Astrocyte (in vitro differentiated cells and primary cell): Measurements from ENCODE around the gene SMCO3. TPM values are rescaled to one million over a fixed set of nuclear protein-coding genes. Genes with fewer than 3 reads are reported as not detected.
A peak's percentile ranks its signal among the peaks of the same experiment; 100 is the strongest.

Experiments used
- DNase-seq: peaks from one replicate; pipeline ENCODE4 v3.0.0-alpha.2; 2010; ENCODE audit warnings: low read depth
- FAIRE-seq: peaks from 2 replicates; lab custom pipeline; 2011; peaks lifted over from hg19 to GRCh38; lab: Jason Lieb, UNC
- H2AFZ ChIP-seq: 2 replicates; pipeline ENCODE4 v1.6.0; 2012; ENCODE audit warnings: low read depth, low read length, inconsistent platforms
- H3K27ac ChIP-seq: 2 replicates; pipeline ENCODE4 v1.5.1; 2011; ENCODE audit warnings: low read depth, low read length, inconsistent platforms
- H3K27me3 ChIP-seq: 2 replicates; pipeline ENCODE4 v1.6.0; 2011; ENCODE audit warnings: low read length, inconsistent platforms; ENCODE audit not compliant: insufficient read depth
- H3K36me3 ChIP-seq: 2 replicates; pipeline ENCODE4 v1.5.1; 2011; ENCODE audit warnings: low read length, inconsistent platforms; ENCODE audit not compliant: insufficient read depth
- H3K4me1 ChIP-seq: 2 replicates; pipeline ENCODE4 v1.5.1; 2011; ENCODE audit warnings: low read length, inconsistent platforms; ENCODE audit not compliant: insufficient read depth
- H3K4me2 ChIP-seq: 2 replicates; pipeline ENCODE4 v1.6.0; 2012; ENCODE audit warnings: low read length, inconsistent platforms
- H3K4me3 ChIP-seq: 2 replicates; pipeline ENCODE4 v1.5.1; 2011; ENCODE audit warnings: low read depth, mild to moderate bottlenecking, low read length, inconsistent platforms; ENCODE audit not compliant: insufficient read depth
- H3K79me2 ChIP-seq: 2 replicates; pipeline ENCODE4 v1.6.0; 2012; ENCODE audit warnings: mild to moderate bottlenecking, low read length, inconsistent platforms; ENCODE audit not compliant: insufficient read depth
- H3K9ac ChIP-seq: 2 replicates; pipeline ENCODE4 v1.6.0; 2012; ENCODE audit warnings: mild to moderate bottlenecking, low read length, inconsistent platforms
- H3K9me3 ChIP-seq: 2 replicates; pipeline ENCODE4 v1.5.1; 2012; ENCODE audit warnings: low read depth, mild to moderate bottlenecking, low read length, inconsistent platforms; ENCODE audit not compliant: insufficient read depth
- H4K20me1 ChIP-seq: 2 replicates; pipeline ENCODE4 v1.6.0; 2012; ENCODE audit warnings: low read length, inconsistent platforms; ENCODE audit not compliant: insufficient read depth
- H3K27ac Mint-ChIP-seq: one replicate; pipeline ENCODE4 v1.8.0; 2021; ENCODE audit warnings: mild to moderate bottlenecking, mixed read lengths; ENCODE audit not compliant: unreplicated experiment
- H3K27me3 Mint-ChIP-seq: one replicate; pipeline ENCODE4 v1.8.0; 2021; ENCODE audit warnings: low read depth, mixed read lengths; ENCODE audit not compliant: unreplicated experiment
- H3K36me3 Mint-ChIP-seq: one replicate; pipeline ENCODE4 v1.8.0; 2021; ENCODE audit warnings: low read depth, mixed read lengths; ENCODE audit not compliant: unreplicated experiment
- H3K4me1 Mint-ChIP-seq: one replicate; pipeline ENCODE4 v1.8.0; 2021; ENCODE audit warnings: low read depth, mixed read lengths; ENCODE audit not compliant: unreplicated experiment
- H3K4me3 Mint-ChIP-seq: one replicate; pipeline ENCODE4 v1.8.0; 2021; ENCODE audit warnings: mild to moderate bottlenecking, moderate library complexity, mixed read lengths; ENCODE audit not compliant: unreplicated experiment
- H3K9me3 Mint-ChIP-seq: one replicate; pipeline ENCODE4 v1.8.0; 2021; ENCODE audit warnings: mild to moderate bottlenecking, mixed read lengths; ENCODE audit not compliant: unreplicated experiment
- EZH2 ChIP-seq: IDR thresholded peaks from 2 replicates; pipeline ENCODE4 v1.6.1; 2012; ENCODE audit warnings: mild to moderate bottlenecking, low read length, inconsistent platforms; ENCODE audit not compliant: insufficient read depth
- total RNA-seq: library from RNA; stranded (reverse); gene quantifications from 2 replicates; pipeline ENCODE4 v1.2.1, GENCODE V29; 2021
- TF ChIP-seq, protein P1 (sequence below): IDR thresholded peaks from 2 replicates; pipeline ENCODE4 v1.5.1; 2011; ENCODE audit warnings: low read depth, mild to moderate bottlenecking, inconsistent platforms, low read length, moderate library complexity; ENCODE audit not compliant: insufficient read depth

Gene SMCO3
- total RNA-seq, 1 donor from 2014 or later = 0.57 TPM

- Histone ChIP-seq H2AFZ (no peak overlapping the region), H3K36me3 (no peaks in the 10 kb centered on the region), H3K79me2 (no peaks in the 10 kb centered on the region), H3K9me3 (no peaks in the 10 kb centered on the region), H3K27ac (peak overlapping the region; percentile 28), H4K20me1 (no peaks in the 10 kb centered on the region), H3K4me3 (no peak overlapping the region), H3K4me2 (no peak overlapping the region), H3K27me3 (no peaks in the 10 kb centered on the region), H3K9ac (no peak overlapping the region), H3K4me1 (peaks cover 18% of the 10 kb centered on the region)
- Mint-ChIP-seq H3K27me3 (no peaks in the 10 kb centered on the region), H3K4me3 (no peak overlapping the region), H3K4me1 (peaks cover 15% of the 10 kb centered on the region), H3K36me3 (no peaks in the 10 kb centered on the region), H3K9me3 (no peaks in the 10 kb centered on the region), H3K27ac (no peak overlapping the region)
- DNase-seq (no peak), FAIRE-seq (no peak)
- no peak for TF ChIP-seq EZH2
- TF ChIP-seq, protein P1, sequence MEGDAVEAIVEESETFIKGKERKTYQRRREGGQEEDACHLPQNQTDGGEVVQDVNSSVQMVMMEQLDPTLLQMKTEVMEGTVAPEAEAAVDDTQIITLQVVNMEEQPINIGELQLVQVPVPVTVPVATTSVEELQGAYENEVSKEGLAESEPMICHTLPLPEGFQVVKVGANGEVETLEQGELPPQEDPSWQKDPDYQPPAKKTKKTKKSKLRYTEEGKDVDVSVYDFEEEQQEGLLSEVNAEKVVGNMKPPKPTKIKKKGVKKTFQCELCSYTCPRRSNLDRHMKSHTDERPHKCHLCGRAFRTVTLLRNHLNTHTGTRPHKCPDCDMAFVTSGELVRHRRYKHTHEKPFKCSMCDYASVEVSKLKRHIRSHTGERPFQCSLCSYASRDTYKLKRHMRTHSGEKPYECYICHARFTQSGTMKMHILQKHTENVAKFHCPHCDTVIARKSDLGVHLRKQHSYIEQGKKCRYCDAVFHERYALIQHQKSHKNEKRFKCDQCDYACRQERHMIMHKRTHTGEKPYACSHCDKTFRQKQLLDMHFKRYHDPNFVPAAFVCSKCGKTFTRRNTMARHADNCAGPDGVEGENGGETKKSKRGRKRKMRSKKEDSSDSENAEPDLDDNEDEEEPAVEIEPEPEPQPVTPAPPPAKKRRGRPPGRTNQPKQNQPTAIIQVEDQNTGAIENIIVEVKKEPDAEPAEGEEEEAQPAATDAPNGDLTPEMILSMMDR = no peak
These were observed 28.3 kb upstream of the SMCO3 start for GRCh38 chr12:14842315-14842714.

- no peaks in the 10 kb centered on the region for H3K36me3 ChIP-seq
- H3K27ac ChIP-seq = peak overlapping the region; percentile 42
- H3K27ac Mint-ChIP-seq = peak overlapping the region; percentile 0
- no peaks in the 10 kb centered on the region for H3K36me3 Mint-ChIP-seq
- no peaks in the 10 kb centered on the region for H3K27me3 ChIP-seq
- H3K27me3 Mint-ChIP-seq = no peaks in the 10 kb centered on the region
- FAIRE-seq (peak; percentile 55), DNase-seq (peak; percentile 66)
- H3K9ac ChIP-seq = no peak overlapping the region
- peak overlapping the region; percentile 43 for H3K4me2 ChIP-seq
- H2AFZ ChIP-seq = peak overlapping the region; percentile 19
- no peaks in the 10 kb centered on the region for H3K79me2 ChIP-seq
- peaks cover 19% of the 10 kb centered on the region for H3K4me1 Mint-ChIP-seq
- no peak overlapping the region for H3K4me3 Mint-ChIP-seq
- TF ChIP-seq EZH2 = no peak
- no peak overlapping the region for H3K4me3 ChIP-seq
- no peaks in the 10 kb centered on the region for H4K20me1 ChIP-seq
- H3K4me1 ChIP-seq = peaks cover 17% of the 10 kb centered on the region
- H3K9me3 ChIP-seq = no peaks in the 10 kb centered on the region
- no peaks in the 10 kb centered on the region for H3K9me3 Mint-ChIP-seq
These were observed 27.8 kb upstream of the SMCO3 start for GRCh38 chr12:14841761-14842160.

GRCh38 chr12:14840616-14841015, 26.6 kb upstream of the SMCO3 start:
- no peaks in the 10 kb centered on the region for H3K27me3 Mint-ChIP-seq
- no peaks in the 10 kb centered on the region for H3K27me3 ChIP-seq
- H3K27ac Mint-ChIP-seq = no peak overlapping the region
- H3K4me3 Mint-ChIP-seq = no peak overlapping the region
- H3K4me1 ChIP-seq = peaks cover 20% of the 10 kb centered on the region
- H3K4me3 ChIP-seq = no peak overlapping the region
- no peak overlapping the region for H3K9ac ChIP-seq
- no peaks in the 10 kb centered on the region for H4K20me1 ChIP-seq
- H3K9me3 Mint-ChIP-seq = no peaks in the 10 kb centered on the region
- peaks cover 26% of the 10 kb centered on the region for H3K4me1 Mint-ChIP-seq
- no peak overlapping the region for H2AFZ ChIP-seq
- H3K36me3 Mint-ChIP-seq = no peaks in the 10 kb centered on the region
- no peaks in the 10 kb centered on the region for H3K9me3 ChIP-seq
- TF ChIP-seq EZH2 = no peak
- TF ChIP-seq, protein P1 = no peak
- H3K4me2 ChIP-seq = no peak overlapping the region
- FAIRE-seq (no peak), DNase-seq (no peak)
- no peak overlapping the region for H3K27ac ChIP-seq
- no peaks in the 10 kb centered on the region for H3K79me2 ChIP-seq
- no peaks in the 10 kb centered on the region for H3K36me3 ChIP-seq
